GM15510 (cell line): ENCODE data around the gene CPE.

Experiments
- POLR2A ChIP-seq: IDR thresholded peaks from 3 replicates; pipeline ENCODE4 v1.6.1; 2011; ENCODE audit warnings: borderline replicate concordance; ENCODE audit not compliant: insufficient read length; ENCODE audit errors: extremely low read depth

Gene CPE

DNA sequence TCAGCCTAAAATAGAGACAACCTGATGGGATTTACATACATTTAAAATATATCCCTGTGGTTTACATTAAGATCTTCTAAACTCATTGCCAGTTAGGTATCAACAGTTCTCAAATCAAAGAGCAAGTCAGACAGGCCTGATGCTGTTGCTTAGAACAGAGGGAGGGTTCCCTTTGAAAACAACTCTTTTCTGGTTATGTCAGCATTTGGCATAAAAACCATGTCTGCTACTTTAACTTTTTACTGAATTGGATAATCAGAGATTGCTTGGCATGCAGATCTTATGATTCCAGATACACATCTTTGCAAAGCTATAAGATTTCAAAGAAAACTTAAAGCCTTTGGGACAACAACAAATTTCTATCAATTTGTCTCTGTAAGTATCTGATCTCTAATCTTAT is 140.8 kb downstream of the CPE start:
- TF ChIP-seq POLR2A, result no peak

- TF ChIP-seq POLR2A, result no peak
These were observed 141.3 kb downstream of the CPE start for GRCh38 chr4:165520086-165520485.

DNA sequence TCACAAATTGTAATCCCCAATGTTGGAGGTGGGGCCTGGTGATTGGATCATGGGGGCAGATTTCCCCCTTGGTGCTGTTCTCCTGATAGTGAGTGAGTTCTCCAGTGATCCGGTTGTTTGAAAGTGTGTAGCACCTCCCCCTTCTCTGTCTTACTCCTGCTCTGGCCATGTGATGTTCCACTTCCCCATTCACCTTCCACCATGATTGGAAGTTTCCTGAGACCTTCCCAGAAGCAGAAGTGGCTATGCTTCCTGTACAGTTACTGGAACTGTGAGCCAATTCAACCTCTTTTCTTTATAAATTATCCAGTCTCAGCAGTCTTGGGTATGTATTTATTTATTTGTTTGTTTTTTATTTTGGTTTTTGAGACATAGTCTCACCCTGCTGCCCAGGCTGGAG is 143.2 kb downstream of the CPE start:
- no peak for TF ChIP-seq POLR2A

GRCh38 chr4:165524532-165525190 is 145.9 kb downstream of the CPE start:
- no peak for TF ChIP-seq POLR2A

- no peak for TF ChIP-seq POLR2A
These were observed 154.2 kb downstream of the CPE start for GRCh38 chr4:165532976-165533375.

- no peak for TF ChIP-seq POLR2A
These were observed 158.3 kb downstream of the CPE start for GRCh38 chr4:165537028-165537648.

- no peak for TF ChIP-seq POLR2A
These were observed 161.0 kb downstream of the CPE start for GRCh38 chr4:165539801-165540200.

- no peak for TF ChIP-seq POLR2A
These were observed 161.5 kb downstream of the CPE start for GRCh38 chr4:165540206-165540830.

DNA sequence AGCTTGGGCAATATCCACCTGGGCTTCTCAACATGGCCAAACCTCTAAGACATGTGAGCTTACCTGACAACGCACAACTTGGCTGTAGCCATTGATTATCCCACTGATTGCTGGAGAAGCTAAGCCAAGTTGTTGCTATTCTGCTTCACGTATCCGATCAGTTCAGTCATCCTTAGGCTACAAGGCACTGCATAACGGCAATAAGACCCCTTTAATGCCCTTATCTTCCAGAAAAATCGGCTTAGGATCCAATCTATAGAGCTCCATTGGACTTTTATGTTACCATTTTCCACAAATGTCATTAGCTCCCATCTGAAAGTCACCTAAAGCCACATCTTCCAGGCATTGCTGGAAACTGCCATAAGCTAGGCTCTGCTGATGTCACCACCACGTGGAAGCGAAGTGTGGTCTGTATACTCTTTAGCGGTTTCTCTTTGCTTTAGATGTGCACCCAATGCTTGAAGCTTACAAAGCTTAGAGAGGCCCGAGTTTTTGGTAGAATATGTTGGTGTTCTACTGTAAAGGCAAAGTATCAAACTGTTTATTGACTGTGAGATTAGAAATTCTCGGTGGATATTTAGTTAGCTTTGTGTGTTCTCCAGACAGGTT is 163.1 kb downstream of the CPE start:
- no peak for TF ChIP-seq POLR2A

DNA sequence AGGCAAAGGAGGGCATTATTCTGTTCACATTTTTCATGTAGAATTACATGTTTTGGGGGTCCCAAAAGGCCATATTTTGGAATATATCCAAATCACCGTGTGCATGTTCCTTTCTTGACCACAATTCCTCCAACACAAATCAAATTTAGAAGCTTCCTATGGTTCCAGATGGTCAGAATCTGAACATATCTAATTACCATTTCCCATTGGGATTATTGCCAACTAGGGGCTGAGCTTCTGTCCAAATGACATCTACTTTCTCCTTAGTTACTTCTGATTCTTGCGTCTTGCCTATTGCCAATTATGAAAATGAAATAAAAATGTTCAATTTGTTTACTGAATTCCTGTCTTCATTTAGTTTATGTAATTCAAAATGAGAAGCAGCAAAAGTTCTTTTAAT is 163.7 kb downstream of the CPE start:
- TF ChIP-seq POLR2A, result no peak
